PC-3 (cell line): Measurements from ENCODE around the gene RBPMS2.

ENCODE experiments used
- CTCF ChIP-seq: fragments of 300-600 bp; sonication (generic); conservative IDR thresholded peaks from 2 replicates; pipeline ENCODE4 v1.5.1; 2017; ENCODE audit warnings: antibody characterized with exemption, low read depth, mild to moderate bottlenecking, low read length
- EZH2 ChIP-seq: fragments of 300-600 bp; sonication (generic); IDR thresholded peaks from one replicate; pipeline ENCODE4 v1.6.1; 2017; ENCODE audit warnings: antibody characterized with exemption, mild to moderate bottlenecking, low read length; ENCODE audit not compliant: unreplicated experiment

GRCh38 chr15:64816452-64816851 is 41.1 kb upstream of the RBPMS2 start:
- no peak for TF ChIP-seq CTCF
- no peak for TF ChIP-seq EZH2
